Measurements from ENCODE around the gene NRIP1. TPM values are rescaled to one million over a fixed set of nuclear protein-coding genes. Genes with fewer than 3 reads are reported as not detected.
A peak's percentile ranks its signal among the peaks of the same experiment; 100 is the strongest.

Gene NRIP1
- total and polyA plus RNA-seq, 9 of the 15 experiments (the other 6 are each of a cell fraction or from before 2014, with no cell fraction given): 4.3 to 42.8 (median 19.6) TPM

GRCh38 chr21:15054606-15055239 is 10.1 kb downstream of the NRIP1 start:
- H3K9ac ChIP-seq (ENCODE audit: insufficient read depth in 1 of 2, low read depth in 2 of 2, low read length in 2 of 2): no peak overlapping the region
- in situ Hi-C loops (cut with MboI): no loop called here
- H3K79me2 ChIP-seq (ENCODE audit: control insufficient read depth, insufficient read depth, low read length): peaks cover 100% of the 10 kb centered on the region
- H3K9me3 ChIP-seq (replicated peaks; ENCODE audit: control insufficient read depth, insufficient read depth, low read depth, low read length): no peaks in the 10 kb centered on the region; the same call in 1 of the 2 replicates
- no peak for TF ChIP-seq ZBED1 (IDR thresholded peaks at IDR 0.05)
- no peaks in the 10 kb centered on the region for H3K27me3 ChIP-seq (ENCODE audit: control insufficient read depth in 2 of 2, insufficient read depth in 2 of 2, low read length in 2 of 2)
- ChIA-PET CTCF (ENCODE audit: low intra/inter-chr PET ratio) (no interaction called here), POLR2A (interaction anchor here (1.4 kb wide), 1 partner anchor 10 kb away, joined by 5 read pairs; no protein-coding TSS in a partner anchor)
- no peak overlapping the region; the same call in 1 of the 2 replicates for H3K4me2 ChIP-seq (ENCODE audit: insufficient read depth, low read length)
- no TSS peak for BruUV-seq (replicated peaks)
- WGBS (ENCODE audit: insufficient coverage, low coverage, missing lambda C conversion rate): 45% methylated on average over 4 of the region's 4 CpGs
- H3K4me1 ChIP-seq (replicated peaks in 1 of 2; ENCODE audit: control insufficient read depth in 2 of 2, insufficient read depth in 2 of 2, low read length in 2 of 2): peaks cover 3 to 23% of the 10 kb centered on the region in 2 experiments; a peak in 3 of 5 replicates
- DNase-seq (ENCODE audit: extremely low read depth in 1 of 4, low spot score in 3 of 4): no peak
- intact Hi-C loops (cut with micrococcal nuclease): no loop called here
- no peaks in the 10 kb centered on the region for H3K36me3 ChIP-seq (ENCODE audit: control insufficient read depth, insufficient read depth, low read length)
- H3K9me1 ChIP-seq (ENCODE audit: control insufficient read depth, insufficient read depth, low read length): no peaks in the 10 kb centered on the region
- no peaks in the 10 kb centered on the region for H4K20me1 ChIP-seq (replicated peaks; ENCODE audit: control insufficient read depth, insufficient read depth, low read length)
- no peak overlapping the region for H3K4me3 ChIP-seq
- peak; percentile 15 for FAIRE-seq
- ATAC-seq: peak; percentile 3; the same call in 2 of the 3 replicates
- H2AFZ ChIP-seq (ENCODE audit: low read depth, low read length): no peak overlapping the region
- H3K27ac ChIP-seq (ENCODE audit: extremely low read depth, low read depth, low read length): no peak overlapping the region

- WGBS (ENCODE audit: insufficient coverage, low coverage, missing lambda C conversion rate): 67% methylated on average over 4 of the region's 4 CpGs
- CTCF ChIA-PET (ENCODE audit: low intra/inter-chr PET ratio): no interaction called here
- no peaks in the 10 kb centered on the region for H3K9me1 ChIP-seq (ENCODE audit: control insufficient read depth, insufficient read depth, low read length)
- H3K79me2 ChIP-seq (ENCODE audit: control insufficient read depth, insufficient read depth, low read length): peaks cover 100% of the 10 kb centered on the region
- H4K20me1 ChIP-seq (replicated peaks; ENCODE audit: control insufficient read depth, insufficient read depth, low read length): no peaks in the 10 kb centered on the region
- no peaks in the 10 kb centered on the region; the same call in 1 of the 2 replicates for H3K9me3 ChIP-seq (replicated peaks; ENCODE audit: control insufficient read depth, insufficient read depth, low read depth, low read length)
- H3K27ac ChIP-seq (ENCODE audit: extremely low read depth, low read depth, low read length): no peak overlapping the region
- TF ChIP-seq BDP1 (IDR thresholded peaks at IDR 0.05; ENCODE audit: insufficient read depth, insufficient read length): no peak
- no peak for TF ChIP-seq MLLT1 (IDR thresholded peaks at IDR 0.05)
- TF ChIP-seq FOXK1 (CRISPR knock-in tag; IDR thresholded peaks at IDR 0.05; ENCODE audit: borderline replicate concordance): no peak
- no peak for TF ChIP-seq ZNF146 (CRISPR knock-in tag; IDR thresholded peaks at IDR 0.05; ENCODE audit: unreplicated experiment)
- DNase-seq (ENCODE audit: extremely low read depth in 1 of 4, low spot score in 3 of 4): no peak
- H3K27me3 ChIP-seq (ENCODE audit: control insufficient read depth in 2 of 2, insufficient read depth in 2 of 2, low read length in 2 of 2): no peaks in the 10 kb centered on the region
- H3K4me2 ChIP-seq (ENCODE audit: insufficient read depth, low read length): no peak overlapping the region
- peaks cover 3 to 21% of the 10 kb centered on the region in 2 experiments; a peak in 3 of 5 replicates for H3K4me1 ChIP-seq (replicated peaks in 1 of 2; ENCODE audit: control insufficient read depth in 2 of 2, insufficient read depth in 2 of 2, low read length in 2 of 2)
- H3K4me3 ChIP-seq: no peak overlapping the region
- in situ Hi-C loops (cut with MboI): no loop called here
- H2AFZ ChIP-seq (ENCODE audit: low read depth, low read length): no peak overlapping the region
- H3K36me3 ChIP-seq (ENCODE audit: control insufficient read depth, insufficient read depth, low read length): no peaks in the 10 kb centered on the region
- POLR2A ChIA-PET: interaction anchor here (0.7 to 1.4 kb wide), 2 partner anchors 9 to 11 kb away, joined by 3 to 5 read pairs; partner anchors contain the start of gene NRIP1
- no peak overlapping the region for H3K9ac ChIP-seq (ENCODE audit: insufficient read depth in 1 of 2, low read depth in 2 of 2, low read length in 2 of 2)
- BruUV-seq (replicated peaks): no TSS peak
- intact Hi-C loops (cut with micrococcal nuclease): no loop called here
- no peak for FAIRE-seq
- no peak for ATAC-seq
These were observed 10.7 kb downstream of the NRIP1 start for GRCh38 chr21:15054089-15054488.

Measured in K562 (cell line).